Central memory CD8-positive, alpha-beta T cell (primary cell): ENCODE results near the gene GLOD5.

Experiments used
- ATAC-seq: fragments of 150-1000 bp; cut with Tn5 transposase; replicated peaks from 2 replicates; pipeline ENCODE4 v1.10.0; 2022; ENCODE audit warnings: mild to moderate bottlenecking, moderate FRiP score, moderate number of reproducible peaks; ENCODE audit not compliant: poor library complexity, severe bottlenecking; ENCODE audit errors: extremely low read depth
- DNase-seq, 2 donors: peaks; one replicate each; pipeline ENCODE4 v3.0.0; 2021; ENCODE audit warnings: low spot score in 2 of 2
- H3K27ac Mint-ChIP-seq: one replicate; pipeline ENCODE4 v1.8.0; 2022; ENCODE audit warnings: low read depth, mild to moderate bottlenecking, moderate library complexity, mixed read lengths
- H3K27me3 Mint-ChIP-seq: one replicate; pipeline ENCODE4 v1.8.0; 2022; ENCODE audit warnings: mixed read lengths
- H3K36me3 Mint-ChIP-seq: one replicate; pipeline ENCODE4 v1.8.0; 2022; ENCODE audit warnings: mild to moderate bottlenecking, moderate library complexity, mixed read lengths; ENCODE audit not compliant: insufficient read depth
- H3K4me1 Mint-ChIP-seq: one replicate; pipeline ENCODE4 v1.8.0; 2022; ENCODE audit warnings: mixed read lengths
- H3K4me3 Mint-ChIP-seq: one replicate; pipeline ENCODE4 v1.8.0; 2022; ENCODE audit warnings: mild to moderate bottlenecking, moderate library complexity, mixed read lengths
- H3K9me3 Mint-ChIP-seq: one replicate; pipeline ENCODE4 v1.8.0; 2022; ENCODE audit warnings: mixed read lengths

The GLOD5 gene

GRCh38 chrX:48736878-48737212 lies 24.7 kb upstream of the GLOD5 start:
- Mint-ChIP-seq H3K27me3 (no peaks in the 10 kb centered on the region), H3K27ac (peak overlapping the region; percentile 93), H3K36me3 (peaks cover 5% of the 10 kb centered on the region), H3K4me3 (peak overlapping the region; percentile 88), H3K9me3 (no peaks in the 10 kb centered on the region), H3K4me1 (peaks cover 20% of the 10 kb centered on the region)
- DNase-seq (no peak), ATAC-seq (no peak)

DNA sequence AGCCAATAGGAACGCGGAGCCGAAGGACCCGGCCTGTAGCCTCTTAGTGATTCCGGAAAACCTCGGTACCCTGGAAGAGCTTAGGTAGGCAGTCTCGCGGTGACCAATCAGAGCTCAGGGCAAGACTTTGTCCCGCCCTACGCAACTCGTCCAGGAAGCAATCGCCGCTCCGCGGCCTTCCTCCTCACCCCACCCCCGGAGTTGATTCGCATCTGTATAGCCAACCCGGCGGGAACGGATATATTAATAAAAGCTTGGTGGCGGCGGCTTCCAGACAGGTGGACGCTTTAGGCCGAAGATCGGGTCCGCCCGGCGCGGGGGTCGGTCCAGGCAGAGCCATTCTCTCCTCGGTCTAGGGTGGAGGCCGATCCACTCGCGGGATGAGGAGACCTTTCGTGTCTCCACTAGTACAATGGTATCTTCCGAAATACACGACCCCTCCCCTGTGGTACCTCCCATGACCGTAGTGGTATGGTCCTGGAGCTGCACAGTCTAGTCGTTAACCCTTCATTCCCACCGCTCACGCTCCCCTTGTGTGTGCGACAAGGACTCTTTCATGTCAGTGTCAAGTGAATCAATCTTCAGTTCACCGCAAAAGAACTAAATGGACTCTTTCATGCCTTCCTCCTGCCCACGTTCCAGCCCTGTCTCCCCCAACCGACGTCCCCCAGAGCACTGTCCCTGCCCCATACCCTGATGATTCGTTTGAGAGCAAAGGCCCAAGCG lies 24.2 kb upstream of the GLOD5 start:
- Mint-ChIP-seq H3K36me3 (peaks cover 5% of the 10 kb centered on the region), H3K4me1 (peaks cover 15% of the 10 kb centered on the region), H3K27me3 (no peaks in the 10 kb centered on the region), H3K4me3 (peak overlapping the region; percentile 88), H3K27ac (peak overlapping the region; percentile 93), H3K9me3 (no peaks in the 10 kb centered on the region)
- ATAC-seq (peak; percentile 98), DNase-seq (peak; percentile 67 to 83)

- Mint-ChIP-seq H3K36me3 (peaks cover 5% of the 10 kb centered on the region), H3K9me3 (no peaks in the 10 kb centered on the region), H3K27me3 (no peaks in the 10 kb centered on the region), H3K27ac (peak overlapping the region; percentile 93), H3K4me1 (peaks cover 15% of the 10 kb centered on the region), H3K4me3 (peak overlapping the region; percentile 88)
- DNase-seq, result no peak
- ATAC-seq, result no peak
Observed at GRCh38 chrX:48737940-48738339, 23.6 kb upstream of the GLOD5 start.

DNA sequence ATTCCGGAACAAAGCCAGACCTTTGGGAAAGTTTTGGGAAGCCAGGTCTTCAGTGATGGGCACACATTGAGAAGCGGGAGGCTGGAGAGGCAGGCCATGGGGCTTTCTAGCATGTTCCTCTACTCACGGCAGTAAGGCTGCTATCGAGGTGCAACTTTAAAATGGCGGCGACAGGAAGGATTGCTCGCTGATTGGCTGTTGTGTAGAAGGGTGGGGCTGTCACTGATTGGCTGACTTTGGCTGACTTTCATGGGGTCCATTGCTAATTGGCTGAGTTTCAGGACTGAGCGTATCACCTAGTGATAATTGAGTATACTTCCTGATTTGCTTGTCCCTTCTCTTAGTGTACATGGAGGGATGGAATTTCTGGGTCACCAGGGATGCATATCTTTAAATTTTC lies 19.7 kb upstream of the GLOD5 start:
- no peaks in the 10 kb centered on the region for H3K9me3 Mint-ChIP-seq
- H3K36me3 Mint-ChIP-seq, result peaks cover 5% of the 10 kb centered on the region
- DNase-seq (no peak), ATAC-seq (no peak)
- H3K27me3 Mint-ChIP-seq, result no peaks in the 10 kb centered on the region
- H3K4me3 Mint-ChIP-seq, result no peak overlapping the region
- H3K4me1 Mint-ChIP-seq, result peaks cover 7% of the 10 kb centered on the region
- no peak overlapping the region for H3K27ac Mint-ChIP-seq

DNA sequence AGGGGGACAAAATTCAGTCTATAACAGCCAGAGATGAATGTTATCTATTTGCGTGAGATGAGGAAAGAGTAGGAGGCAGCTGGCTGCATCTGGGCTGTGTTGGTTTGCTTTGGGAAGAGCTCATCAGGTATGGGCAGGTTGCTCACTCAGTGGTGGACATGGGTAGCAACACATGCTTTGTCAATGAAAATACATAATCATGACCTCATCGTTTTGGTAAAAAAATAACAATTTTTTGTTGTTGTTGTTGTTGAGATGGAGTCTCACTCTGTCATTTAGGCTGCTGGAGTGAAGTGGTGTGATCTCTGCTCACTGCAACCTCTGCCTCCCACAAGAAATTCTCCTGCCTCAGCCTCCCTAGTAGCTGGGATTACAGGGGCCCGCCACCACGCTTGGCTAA lies 16.3 kb upstream of the GLOD5 start:
- H3K9me3 Mint-ChIP-seq, result no peaks in the 10 kb centered on the region
- H3K27me3 Mint-ChIP-seq, result no peaks in the 10 kb centered on the region
- no peaks in the 10 kb centered on the region for H3K4me1 Mint-ChIP-seq
- DNase-seq, result no peak
- no peak for ATAC-seq
- no peaks in the 10 kb centered on the region for H3K36me3 Mint-ChIP-seq
- no peak overlapping the region for H3K4me3 Mint-ChIP-seq
- no peak overlapping the region for H3K27ac Mint-ChIP-seq

GRCh38 chrX:48747415-48748016 lies 14.0 kb upstream of the GLOD5 start:
- H3K36me3 Mint-ChIP-seq, result peaks cover 3% of the 10 kb centered on the region
- no peak for ATAC-seq
- no peak overlapping the region for H3K4me3 Mint-ChIP-seq
- H3K27me3 Mint-ChIP-seq, result no peaks in the 10 kb centered on the region
- DNase-seq, result no peak
- peaks cover 6% of the 10 kb centered on the region for H3K4me1 Mint-ChIP-seq
- no peaks in the 10 kb centered on the region for H3K9me3 Mint-ChIP-seq
- H3K27ac Mint-ChIP-seq, result no peak overlapping the region

DNA sequence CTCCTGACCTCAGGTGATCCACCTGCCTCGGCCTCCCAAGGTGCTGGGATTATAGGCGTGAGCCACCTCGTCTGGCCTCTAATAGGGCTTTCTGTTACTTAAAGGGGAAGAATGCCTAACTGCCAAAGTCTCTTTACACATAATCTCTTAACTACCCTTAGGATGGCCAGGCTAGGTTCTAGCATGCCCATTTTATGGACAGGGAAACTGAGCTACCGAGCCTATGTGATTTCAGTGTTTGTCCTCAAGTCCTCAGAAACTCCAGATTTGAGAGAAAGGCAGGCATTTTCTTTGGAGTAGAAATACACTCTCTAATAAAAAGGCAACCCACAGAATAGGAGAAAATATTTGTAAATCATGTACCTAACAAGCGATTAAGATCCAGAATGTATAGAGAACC lies 12.4 kb upstream of the GLOD5 start:
- Mint-ChIP-seq H3K36me3 (peaks cover 3% of the 10 kb centered on the region), H3K9me3 (no peaks in the 10 kb centered on the region)

DNA sequence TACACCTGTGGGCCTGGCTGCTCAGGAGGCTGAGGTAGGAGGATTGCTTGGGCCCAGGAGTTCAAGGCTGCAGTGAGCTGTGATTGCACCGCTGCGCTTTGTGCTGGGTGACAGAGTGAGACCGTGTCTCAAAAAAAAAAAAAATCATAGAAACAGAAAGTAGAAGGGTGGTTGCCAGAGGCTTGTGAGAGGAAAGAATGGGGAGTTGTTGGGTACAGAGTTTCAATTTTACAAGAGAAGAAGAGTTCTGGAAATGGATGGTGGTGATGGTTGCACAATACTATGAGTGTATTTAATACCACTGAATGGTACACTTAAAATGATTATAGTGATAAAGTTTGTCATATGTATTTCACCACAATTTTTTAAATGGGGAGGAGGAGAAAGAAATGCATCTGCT lies 10.2 kb upstream of the GLOD5 start:
- DNase-seq (no peak), ATAC-seq (no peak)
- Mint-ChIP-seq H3K36me3 (peaks cover 6% of the 10 kb centered on the region), H3K27me3 (no peaks in the 10 kb centered on the region), H3K4me3 (no peak overlapping the region), H3K9me3 (no peaks in the 10 kb centered on the region), H3K27ac (peak overlapping the region; percentile 15), H3K4me1 (peaks cover 6% of the 10 kb centered on the region)

More for the DNA sequence above, 12.4 kb upstream of the GLOD5 start:
- Mint-ChIP-seq H3K4me3 (no peak overlapping the region), H3K27me3 (no peaks in the 10 kb centered on the region), H3K27ac (peak overlapping the region; percentile 76), H3K4me1 (peaks cover 6% of the 10 kb centered on the region)
- ATAC-seq, result no peak
- no peak for DNase-seq

GRCh38 chrX:48752498-48752897 lies 9.0 kb upstream of the GLOD5 start:
- Mint-ChIP-seq H3K36me3 (peaks cover 6% of the 10 kb centered on the region), H3K27ac (no peak overlapping the region), H3K4me3 (no peak overlapping the region), H3K27me3 (no peaks in the 10 kb centered on the region), H3K4me1 (peaks cover 6% of the 10 kb centered on the region), H3K9me3 (no peaks in the 10 kb centered on the region)
- ATAC-seq (no peak), DNase-seq (no peak)

DNA sequence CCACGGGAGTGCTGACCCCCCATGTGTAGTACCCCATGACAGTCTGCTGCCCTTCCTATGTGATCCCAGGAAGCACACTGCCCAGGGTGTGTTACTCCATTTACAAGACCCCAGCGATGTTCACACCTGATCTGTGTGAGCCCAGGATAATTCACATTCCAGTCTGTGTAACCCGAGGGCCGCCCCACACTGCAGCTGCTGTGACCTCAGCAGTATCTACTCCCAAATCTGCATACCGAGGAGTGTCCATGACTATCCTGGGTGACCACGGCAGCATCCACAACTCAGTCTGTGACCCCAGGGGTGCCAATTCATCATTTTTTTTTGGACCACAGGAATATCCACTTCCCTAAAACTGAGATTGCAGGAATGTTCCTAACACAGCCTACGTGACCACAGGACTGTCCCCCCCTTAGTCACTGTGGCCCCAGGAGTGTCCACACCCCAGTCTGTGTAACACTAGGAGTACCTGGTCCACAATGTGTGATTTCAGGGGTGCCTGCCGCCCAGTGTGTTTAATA lies 7.8 kb upstream of the GLOD5 start:
- H3K27ac Mint-ChIP-seq, result no peak overlapping the region
- peaks cover 6% of the 10 kb centered on the region for H3K36me3 Mint-ChIP-seq
- ATAC-seq (no peak), DNase-seq (no peak)
- H3K4me3 Mint-ChIP-seq, result no peak overlapping the region
- no peaks in the 10 kb centered on the region for H3K27me3 Mint-ChIP-seq
- H3K4me1 Mint-ChIP-seq, result peaks cover 6% of the 10 kb centered on the region
- no peaks in the 10 kb centered on the region for H3K9me3 Mint-ChIP-seq

- no peak overlapping the region for H3K4me3 Mint-ChIP-seq
- no peak for DNase-seq
- no peaks in the 10 kb centered on the region for H3K27me3 Mint-ChIP-seq
- H3K27ac Mint-ChIP-seq, result no peak overlapping the region
- H3K4me1 Mint-ChIP-seq, result peaks cover 6% of the 10 kb centered on the region
- no peak for ATAC-seq
- H3K9me3 Mint-ChIP-seq, result no peaks in the 10 kb centered on the region
- H3K36me3 Mint-ChIP-seq, result peaks cover 6% of the 10 kb centered on the region
Observed at GRCh38 chrX:48754238-48754637, 7.3 kb upstream of the GLOD5 start.

GRCh38 chrX:48769230-48769629 lies 7.7 kb downstream of the GLOD5 start:
- Mint-ChIP-seq H3K27ac (no peak overlapping the region), H3K9me3 (no peaks in the 10 kb centered on the region)

GRCh38 chrX:48770296-48770695 lies 8.7 kb downstream of the GLOD5 start:
- no peak for ATAC-seq
- Mint-ChIP-seq H3K27ac (no peak overlapping the region), H3K4me3 (no peak overlapping the region), H3K4me1 (peaks cover 4% of the 10 kb centered on the region), H3K36me3 (no peaks in the 10 kb centered on the region), H3K9me3 (no peaks in the 10 kb centered on the region), H3K27me3 (no peaks in the 10 kb centered on the region)
- DNase-seq, result no peak

More at GRCh38 chrX:48769230-48769629, 7.7 kb downstream of the GLOD5 start:
- no peak for DNase-seq
- H3K4me1 Mint-ChIP-seq, result no peaks in the 10 kb centered on the region
- no peak overlapping the region for H3K4me3 Mint-ChIP-seq
- ATAC-seq, result no peak
- no peaks in the 10 kb centered on the region for H3K27me3 Mint-ChIP-seq
- no peaks in the 10 kb centered on the region for H3K36me3 Mint-ChIP-seq
